HepG2 (cell line): ENCODE results near the gene FGF3. TPM values are rescaled to one million over a fixed set of nuclear protein-coding genes. Genes with fewer than 3 reads are reported as not detected.

Source experiments
- ATAC-seq: fragments of 200-7000 bp; cut with Tn5 transposase; 3 replicates; pipeline ENCODE4 v1.9.1; 2020; ENCODE audit warnings: mild to moderate bottlenecking, moderate library complexity
- BruUV-seq: library from RNA; stranded (reverse); fragments of 400-500 nt; replicated peaks from 2 replicates; lab custom pipeline; 2021; lab: Mats Ljungman, UMichigan
- CTCF ChIA-PET: fragments of 300-600 bp; formaldehyde crosslinking; extraction: SDS; loops from one replicate; lab custom pipeline; 2021; ENCODE audit warnings: low total read pairs, inconsistent platforms, low intra/inter-chr PET ratio; lab: Yijun Ruan, JAX
- POLR2A ChIA-PET: fragments of 350-600 bp; sonication (Branson Sonifier 250); formaldehyde crosslinking; loops from one replicate; lab custom pipeline; 2020; ENCODE audit warnings: antibody characterized with exemption, inconsistent platforms; lab: Yijun Ruan, JAX
- DNase-seq: peaks from one replicate; pipeline ENCODE4 v3.0.0-alpha.2; 2015; ENCODE audit warnings: low spot score
- FAIRE-seq: peaks from 3 replicates; lab custom pipeline; 2011; peaks lifted over from hg19 to GRCh38; lab: Jason Lieb, UNC
- H2AFZ ChIP-seq: one replicate; pipeline ENCODE4 v1.6.1; 2011; ENCODE audit warnings: low read length, inconsistent platforms
- H3K27ac ChIP-seq: fragments of 300-600 bp; 3 replicates; pipeline ENCODE4 v1.8.0; 2011; ENCODE audit warnings: mixed run types, mild to moderate bottlenecking, mixed read lengths, low read length, inconsistent platforms; ENCODE audit not compliant: insufficient read depth; ENCODE audit errors: extremely low read length
- H3K27me3 ChIP-seq, 2 experiments: fragments of 200-600 bp in 1 of 2; 2 replicates in 1 of 2; 3 replicates in 1 of 2; pipeline versions ENCODE4 v1.6.0 to v1.8.0; 2011; ENCODE audit warnings: low read length in 2 of 2, mild to moderate bottlenecking in 2 of 2, moderate library complexity in 2 of 2, inconsistent platforms in 1 of 2; ENCODE audit not compliant: insufficient read depth in 2 of 2, control insufficient read depth in 1 of 2
- H3K36me3 ChIP-seq, 2 experiments: fragments of 200-600 bp in 1 of 2; replicated peaks in 1 of 2; 2 replicates in 1 of 2; 3 replicates in 1 of 2; pipeline versions ENCODE4 v1.5.1 to v1.8.0; 2011; ENCODE audit warnings: low read length in 2 of 2, inconsistent platforms in 1 of 2; ENCODE audit not compliant: insufficient read depth in 2 of 2, control insufficient read depth in 1 of 2
- H3K4me1 ChIP-seq: 2 replicates; pipeline ENCODE4 v1.5.1; 2012; ENCODE audit warnings: low read length, inconsistent platforms; ENCODE audit not compliant: insufficient read depth
- H3K4me2 ChIP-seq: 2 replicates; pipeline ENCODE4 v1.6.0; 2011; ENCODE audit warnings: low read depth, low read length, inconsistent platforms
- H3K4me3 ChIP-seq, 3 experiments: fragments of 200-600 bp in 1 of 3; sonication (generic), shearing (Covaris generic) in 1 of 3; replicated peaks in 1 of 3; 2 replicates each; pipeline ENCODE4 v1.5.1; 2011 to 2016; ENCODE audit warnings: low read length in 3 of 3, inconsistent platforms in 2 of 3, low read depth in 2 of 3, mild to moderate bottlenecking in 2 of 3, control low read depth in 1 of 3, mixed read lengths in 1 of 3; ENCODE audit not compliant: insufficient read depth in 1 of 3
- H3K79me2 ChIP-seq: one replicate; pipeline ENCODE4 v1.6.1; 2011; ENCODE audit warnings: low read length, inconsistent platforms; ENCODE audit not compliant: insufficient read depth
- H3K9ac ChIP-seq: 2 replicates; pipeline ENCODE4 v1.6.0; 2011; ENCODE audit warnings: mild to moderate bottlenecking, low read depth, low read length, inconsistent platforms; ENCODE audit not compliant: insufficient read depth
- H3K9me3 ChIP-seq: 2 replicates; pipeline ENCODE4 v1.5.1; 2012; ENCODE audit warnings: mild to moderate bottlenecking, low read length
- H4K20me1 ChIP-seq: 2 replicates; pipeline ENCODE4 v1.6.0; 2011; ENCODE audit warnings: inconsistent platforms, mild to moderate bottlenecking, low read length, moderate library complexity; ENCODE audit not compliant: insufficient read depth
- BCL6 ChIP-seq: IDR thresholded peaks from 2 replicates; pipeline ENCODE4 v1.6.1; 2016; ENCODE audit warnings: missing genetic modification reagents, missing compliant biosample characterization
- ELF3 ChIP-seq: IDR thresholded peaks from 2 replicates; pipeline ENCODE4 v1.6.1; 2016; ENCODE audit warnings: missing genetic modification reagents, missing compliant biosample characterization
- GABPA ChIP-seq, 2 experiments: IDR thresholded peaks; 2 replicates each; pipeline ENCODE4 v1.6.1; 2011 to 2016; ENCODE audit warnings: low read depth in 2 of 2, low read length in 1 of 2, missing biosample characterization in 1 of 2, missing genetic modification characterization in 1 of 2
- KLF13 ChIP-seq: sonication (generic); formaldehyde crosslinking; IDR thresholded peaks from 2 replicates; pipeline ENCODE4 v1.4.0; 2020; ENCODE audit warnings: mild to moderate bottlenecking, missing genetic modification reagents
- MLLT10 ChIP-seq: sonication (generic); formaldehyde crosslinking; IDR thresholded peaks from 2 replicates; pipeline ENCODE4 v1.4.0; 2020; ENCODE audit warnings: missing genetic modification reagents
- REL ChIP-seq: sonication (generic); formaldehyde crosslinking; conservative IDR thresholded peaks from 2 replicates; pipeline ENCODE4 v1.8.0; 2022; ENCODE audit warnings: mild to moderate bottlenecking, missing genetic modification reagents, moderate library complexity
- SOX6 ChIP-seq, 2 experiments: fragments of 450-650 bp in 1 of 2; sonication (generic) in 1 of 2; formaldehyde crosslinking in 1 of 2; IDR thresholded peaks; 2 replicates each; pipeline versions ENCODE4 v1.4.0 to v1.6.1; 2017 to 2020; ENCODE audit warnings: antibody characterized with exemption in 1 of 2, mild to moderate bottlenecking in 1 of 2, missing genetic modification reagents in 1 of 2
- ZFP37 ChIP-seq: sonication (generic); formaldehyde crosslinking; IDR thresholded peaks from 2 replicates; pipeline ENCODE4 v1.4.0; 2020; ENCODE audit warnings: missing genetic modification reagents, borderline replicate concordance
- ZNF121 ChIP-seq: sonication (generic); formaldehyde crosslinking; IDR thresholded peaks from 2 replicates; pipeline ENCODE4 v1.5.0; 2020; ENCODE audit warnings: mild to moderate bottlenecking, missing genetic modification reagents
- ZNF205 ChIP-seq: IDR thresholded peaks from 2 replicates; pipeline ENCODE4 v1.6.1; 2018; ENCODE audit warnings: missing biosample characterization, missing genetic modification reagents
- WGBS: methylation state at CpG from one replicate; pipeline ENCODE4 v1.1.6; 2017; ENCODE audit warnings: low lambda C conversion rate; 5-methylcytosine and 5-hydroxymethylcytosine counted together
- in situ Hi-C: cut with HindIII; loops from 2 replicates; pipeline ENCODE4 v1.10.0; 2017; ENCODE audit warnings: low pct_unique_long_range_greater_than_20kb; ENCODE audit not compliant: extremely low pct_ligation_motif_present
- intact Hi-C: fragments of 100-400 bp; cut with micrococcal nuclease; formaldehyde crosslinking; loops from one replicate; pipeline ENCODE4 v1.10.0; 2022; ENCODE audit not compliant: unreplicated experiment
- polyA plus RNA-seq, 8 experiments: library from polyadenylated mRNA; depleted of rRNA in 3 of 8; stranded (reverse) in 7 of 8; unstranded in 1 of 8; fragments of >200 nt; fragmentation: Illumina TruSeq in 4 of 8; extraction: Trizol in 4 of 8; gene quantifications; 2 replicates each; pipeline versions ENCODE4 v1.2.1 to v1.2.3, GENCODE V29; 2011 to 2016; ENCODE audit warnings: low read depth in 4 of 8, missing spikeins in 1 of 8, mixed read lengths in 1 of 8; ENCODE audit not compliant: insufficient read depth in 1 of 8
- total RNA-seq, 5 experiments: library from RNA; depleted of rRNA; stranded (reverse); fragments of >200 nt; fragmentation: Illumina TruSeq; extraction: Trizol; gene quantifications; 2 replicates each; pipeline ENCODE4 v1.2.3, GENCODE V29; 2016; ENCODE audit warnings: low read depth in 1 of 5
- TF ChIP-seq, protein P1 (sequence below): sonication (generic); formaldehyde crosslinking; IDR thresholded peaks from 2 replicates; pipeline ENCODE4 v1.4.0; 2020; ENCODE audit warnings: missing genetic modification reagents, borderline replicate concordance
- TF ChIP-seq, protein P2 (sequence below): sonication (generic); formaldehyde crosslinking; IDR thresholded peaks from 2 replicates; pipeline ENCODE4 v1.8.1; 2023; ENCODE audit warnings: mild to moderate bottlenecking, missing genetic modification reagents
- TF ChIP-seq, protein P3 (sequence below): sonication (generic); formaldehyde crosslinking; IDR thresholded peaks from 2 replicates; pipeline ENCODE4 v1.5.0; 2020; ENCODE audit warnings: missing genetic modification reagents
- TF ChIP-seq, protein P4 (sequence below): sonication (generic); formaldehyde crosslinking; IDR thresholded peaks from 2 replicates; pipeline ENCODE4 v1.5.1; 2020; ENCODE audit warnings: missing genetic modification reagents, mild to moderate bottlenecking, borderline replicate concordance
- TF ChIP-seq, protein P5 (sequence below): sonication (generic); formaldehyde crosslinking; IDR thresholded peaks from 2 replicates; pipeline ENCODE4 v1.9.0; 2021; ENCODE audit warnings: missing genetic modification reagents, borderline replicate concordance

The FGF3 gene
- total and polyA plus RNA-seq, 2 of the 13 experiments (the other 11 are each of a cell fraction or from before 2014, with no cell fraction given), result not detected

DNA sequence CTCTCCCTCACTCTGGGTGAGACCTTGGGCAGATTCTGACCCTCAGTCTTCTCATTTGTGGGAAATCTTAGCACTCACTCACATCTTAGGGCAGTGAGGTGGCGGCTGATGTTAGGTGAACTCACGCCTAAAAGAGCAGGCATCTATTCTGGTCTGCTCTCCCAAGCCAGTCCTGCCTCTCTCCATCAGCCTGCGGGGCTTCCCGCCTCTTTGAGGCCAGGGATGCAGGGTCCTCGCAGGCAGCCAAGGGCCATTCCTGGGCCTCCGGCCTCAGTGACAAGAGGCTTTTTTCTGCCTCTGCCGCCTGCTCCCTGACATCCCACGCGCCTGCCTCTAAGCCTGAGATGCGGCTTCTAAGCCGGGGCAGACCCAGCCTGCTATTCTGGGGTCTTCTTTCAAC lies 30.3 kb downstream of the FGF3 start:
- in situ Hi-C loops, result no loop called here
- intact Hi-C loops, result no loop called here
- FAIRE-seq, result no peak
- no TSS peak for BruUV-seq
- no peaks in the 10 kb centered on the region for H3K4me1 ChIP-seq
- ATAC-seq, result no peak
- POLR2A ChIA-PET, result no interaction called here
- no peaks in the 10 kb centered on the region for H3K9me3 ChIP-seq
- H4K20me1 ChIP-seq, result no peaks in the 10 kb centered on the region
- H3K9ac ChIP-seq, result no peak overlapping the region
- H3K4me2 ChIP-seq, result no peak overlapping the region
- H3K27me3 ChIP-seq, result peaks cover 6 to 49% of the 10 kb centered on the region in 2 experiments; a peak in 4 of 5 replicates
- DNase-seq, result no peak
- CTCF ChIA-PET, result no interaction called here
- H3K4me3 ChIP-seq, result no peak overlapping the region
- WGBS, result 64% methylated on average over 9 of the region's 11 CpGs
- H3K27ac ChIP-seq, result no peak overlapping the region
- H2AFZ ChIP-seq, result no peak overlapping the region
- H3K36me3 ChIP-seq, result no peaks in the 10 kb centered on the region
- H3K79me2 ChIP-seq, result no peaks in the 10 kb centered on the region
- TF ChIP-seq KLF13 (CRISPR knock-in tag), result no peak
- no peak for TF ChIP-seq GABPA (IDR thresholded peaks at IDR 0.05; ENCODE audit: low read depth, low read length)
- TF ChIP-seq GABPA (CRISPR knock-in tag; IDR thresholded peaks at IDR 0.05; ENCODE audit: low read depth), result no peak
- no peak for TF ChIP-seq ZFP37
- TF ChIP-seq, protein P1, sequence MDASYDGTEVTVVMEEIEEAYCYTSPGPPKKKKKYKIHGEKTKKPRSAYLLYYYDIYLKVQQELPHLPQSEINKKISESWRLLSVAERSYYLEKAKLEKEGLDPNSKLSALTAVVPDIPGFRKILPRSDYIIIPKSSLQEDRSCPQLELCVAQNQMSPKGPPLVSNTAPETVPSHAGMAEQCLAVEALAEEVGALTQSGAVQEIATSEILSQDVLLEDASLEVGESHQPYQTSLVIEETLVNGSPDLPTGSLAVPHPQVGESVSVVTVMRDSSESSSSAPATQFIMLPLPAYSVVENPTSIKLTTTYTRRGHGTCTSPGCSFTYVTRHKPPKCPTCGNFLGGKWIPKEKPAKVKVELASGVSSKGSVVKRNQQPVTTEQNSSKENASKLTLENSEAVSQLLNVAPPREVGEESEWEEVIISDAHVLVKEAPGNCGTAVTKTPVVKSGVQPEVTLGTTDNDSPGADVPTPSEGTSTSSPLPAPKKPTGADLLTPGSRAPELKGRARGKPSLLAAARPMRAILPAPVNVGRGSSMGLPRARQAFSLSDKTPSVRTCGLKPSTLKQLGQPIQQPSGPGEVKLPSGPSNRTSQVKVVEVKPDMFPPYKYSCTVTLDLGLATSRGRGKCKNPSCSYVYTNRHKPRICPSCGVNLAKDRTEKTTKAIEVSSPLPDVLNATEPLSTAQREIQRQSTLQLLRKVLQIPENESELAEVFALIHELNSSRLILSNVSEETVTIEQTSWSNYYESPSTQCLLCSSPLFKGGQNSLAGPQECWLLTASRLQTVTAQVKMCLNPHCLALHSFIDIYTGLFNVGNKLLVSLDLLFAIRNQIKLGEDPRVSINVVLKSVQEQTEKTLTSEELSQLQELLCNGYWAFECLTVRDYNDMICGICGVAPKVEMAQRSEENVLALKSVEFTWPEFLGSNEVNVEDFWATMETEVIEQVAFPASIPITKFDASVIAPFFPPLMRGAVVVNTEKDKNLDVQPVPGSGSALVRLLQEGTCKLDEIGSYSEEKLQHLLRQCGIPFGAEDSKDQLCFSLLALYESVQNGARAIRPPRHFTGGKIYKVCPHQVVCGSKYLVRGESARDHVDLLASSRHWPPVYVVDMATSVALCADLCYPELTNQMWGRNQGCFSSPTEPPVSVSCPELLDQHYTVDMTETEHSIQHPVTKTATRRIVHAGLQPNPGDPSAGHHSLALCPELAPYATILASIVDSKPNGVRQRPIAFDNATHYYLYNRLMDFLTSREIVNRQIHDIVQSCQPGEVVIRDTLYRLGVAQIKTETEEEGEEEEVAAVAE (CRISPR knock-in tag), result no peak
- no peak for TF ChIP-seq REL
- TF ChIP-seq, protein P2, sequence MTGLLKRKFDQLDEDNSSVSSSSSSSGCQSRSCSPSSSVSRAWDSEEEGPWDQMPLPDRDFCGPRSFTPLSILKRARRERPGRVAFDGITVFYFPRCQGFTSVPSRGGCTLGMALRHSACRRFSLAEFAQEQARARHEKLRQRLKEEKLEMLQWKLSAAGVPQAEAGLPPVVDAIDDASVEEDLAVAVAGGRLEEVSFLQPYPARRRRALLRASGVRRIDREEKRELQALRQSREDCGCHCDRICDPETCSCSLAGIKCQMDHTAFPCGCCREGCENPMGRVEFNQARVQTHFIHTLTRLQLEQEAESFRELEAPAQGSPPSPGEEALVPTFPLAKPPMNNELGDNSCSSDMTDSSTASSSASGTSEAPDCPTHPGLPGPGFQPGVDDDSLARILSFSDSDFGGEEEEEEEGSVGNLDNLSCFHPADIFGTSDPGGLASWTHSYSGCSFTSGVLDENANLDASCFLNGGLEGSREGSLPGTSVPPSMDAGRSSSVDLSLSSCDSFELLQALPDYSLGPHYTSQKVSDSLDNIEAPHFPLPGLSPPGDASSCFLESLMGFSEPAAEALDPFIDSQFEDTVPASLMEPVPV (CRISPR knock-in tag), result no peak
- TF ChIP-seq SOX6 (IDR thresholded peaks at IDR 0.05), result no peak
- TF ChIP-seq SOX6 (CRISPR knock-in tag; IDR thresholded peaks at IDR 0.05), result no peak
- TF ChIP-seq BCL6 (CRISPR knock-in tag), result no peak
- no peak for TF ChIP-seq MLLT10 (CRISPR knock-in tag)
- TF ChIP-seq, protein P3, sequence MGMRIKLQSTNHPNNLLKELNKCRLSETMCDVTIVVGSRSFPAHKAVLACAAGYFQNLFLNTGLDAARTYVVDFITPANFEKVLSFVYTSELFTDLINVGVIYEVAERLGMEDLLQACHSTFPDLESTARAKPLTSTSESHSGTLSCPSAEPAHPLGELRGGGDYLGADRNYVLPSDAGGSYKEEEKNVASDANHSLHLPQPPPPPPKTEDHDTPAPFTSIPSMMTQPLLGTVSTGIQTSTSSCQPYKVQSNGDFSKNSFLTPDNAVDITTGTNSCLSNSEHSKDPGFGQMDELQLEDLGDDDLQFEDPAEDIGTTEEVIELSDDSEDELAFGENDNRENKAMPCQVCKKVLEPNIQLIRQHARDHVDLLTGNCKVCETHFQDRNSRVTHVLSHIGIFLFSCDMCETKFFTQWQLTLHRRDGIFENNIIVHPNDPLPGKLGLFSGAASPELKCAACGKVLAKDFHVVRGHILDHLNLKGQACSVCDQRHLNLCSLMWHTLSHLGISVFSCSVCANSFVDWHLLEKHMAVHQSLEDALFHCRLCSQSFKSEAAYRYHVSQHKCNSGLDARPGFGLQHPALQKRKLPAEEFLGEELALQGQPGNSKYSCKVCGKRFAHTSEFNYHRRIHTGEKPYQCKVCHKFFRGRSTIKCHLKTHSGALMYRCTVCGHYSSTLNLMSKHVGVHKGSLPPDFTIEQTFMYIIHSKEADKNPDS (CRISPR knock-in tag), result no peak
- TF ChIP-seq, protein P4, sequence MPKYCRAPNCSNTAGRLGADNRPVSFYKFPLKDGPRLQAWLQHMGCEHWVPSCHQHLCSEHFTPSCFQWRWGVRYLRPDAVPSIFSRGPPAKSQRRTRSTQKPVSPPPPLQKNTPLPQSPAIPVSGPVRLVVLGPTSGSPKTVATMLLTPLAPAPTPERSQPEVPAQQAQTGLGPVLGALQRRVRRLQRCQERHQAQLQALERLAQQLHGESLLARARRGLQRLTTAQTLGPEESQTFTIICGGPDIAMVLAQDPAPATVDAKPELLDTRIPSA (CRISPR knock-in tag), result no peak
- TF ChIP-seq, protein P5, sequence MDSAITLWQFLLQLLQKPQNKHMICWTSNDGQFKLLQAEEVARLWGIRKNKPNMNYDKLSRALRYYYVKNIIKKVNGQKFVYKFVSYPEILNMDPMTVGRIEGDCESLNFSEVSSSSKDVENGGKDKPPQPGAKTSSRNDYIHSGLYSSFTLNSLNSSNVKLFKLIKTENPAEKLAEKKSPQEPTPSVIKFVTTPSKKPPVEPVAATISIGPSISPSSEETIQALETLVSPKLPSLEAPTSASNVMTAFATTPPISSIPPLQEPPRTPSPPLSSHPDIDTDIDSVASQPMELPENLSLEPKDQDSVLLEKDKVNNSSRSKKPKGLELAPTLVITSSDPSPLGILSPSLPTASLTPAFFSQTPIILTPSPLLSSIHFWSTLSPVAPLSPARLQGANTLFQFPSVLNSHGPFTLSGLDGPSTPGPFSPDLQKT (CRISPR knock-in tag), result no peak
- TF ChIP-seq ELF3 (CRISPR knock-in tag), result no peak
- no peak for TF ChIP-seq ZNF205 (CRISPR knock-in tag)
- TF ChIP-seq ZNF121 (CRISPR knock-in tag), result no peak
